K562 (cell line): ENCODE results near the gene PDRG1. TPM values are rescaled to one million over a fixed set of nuclear protein-coding genes. Genes with fewer than 3 reads are reported as not detected.

ENCODE experiments used
- ATAC-seq: fragments of 200-7000 bp; cut with Tn5 transposase; 3 replicates; pipeline ENCODE4 v1.9.1; 2020; ENCODE audit warnings: moderate library complexity
- BruUV-seq: library from RNA; stranded (reverse); fragments of 400-500 nt; replicated peaks from 2 replicates; lab custom pipeline; 2021; lab: Mats Ljungman, UMichigan
- CTCF ChIA-PET: fragments of 300-600 bp; formaldehyde crosslinking; extraction: SDS; loops from one replicate; lab custom pipeline; 2021; ENCODE audit warnings: low intra/inter-chr PET ratio; lab: Yijun Ruan, JAX
- POLR2A ChIA-PET: fragments of 300-600, 350-650 bp; sonication (Branson Sonifier 250); formaldehyde crosslinking; extraction: SDS; loops from one replicate; lab custom pipeline; 2021; ENCODE audit warnings: antibody characterized with exemption, inconsistent platforms; lab: Yijun Ruan, JAX
- DNase-seq, 4 experiments: peaks; one replicate each; pipeline versions ENCODE4 v3.0.0 to v3.0.0-alpha.2; 2011 to 2018; ENCODE audit warnings: low spot score in 3 of 4, mixed read lengths in 3 of 4; ENCODE audit errors: extremely low read depth in 1 of 4
- FAIRE-seq: peaks from 2 replicates; lab custom pipeline; 2011; peaks lifted over from hg19 to GRCh38; lab: Jason Lieb, UNC
- H2AFZ ChIP-seq: 2 replicates; pipeline ENCODE4 v1.6.0; 2011; ENCODE audit warnings: low read depth, low read length, control low read depth, inconsistent platforms
- H3K27ac ChIP-seq: fragments of 200-600 bp; 3 replicates; pipeline ENCODE4 v1.8.0; 2011; ENCODE audit warnings: low read depth, mild to moderate bottlenecking, control low read depth, inconsistent platforms, low read length, moderate library complexity, mixed read lengths; ENCODE audit errors: extremely low read depth
- H3K27me3 ChIP-seq, 2 experiments: fragments of 300-600 bp in 1 of 2; 2 replicates in 1 of 2; 3 replicates in 1 of 2; pipeline versions ENCODE4 v1.6.0 to v1.8.0; 2011; ENCODE audit warnings: inconsistent platforms in 2 of 2, low read length in 2 of 2, mild to moderate bottlenecking in 1 of 2, mixed read lengths in 1 of 2, moderate library complexity in 1 of 2; ENCODE audit not compliant: control insufficient read depth in 2 of 2, insufficient read depth in 2 of 2
- H3K36me3 ChIP-seq: fragments of 300-600 bp; 3 replicates; pipeline ENCODE4 v1.8.0; 2011; ENCODE audit warnings: mild to moderate bottlenecking, low read length, inconsistent platforms; ENCODE audit not compliant: control insufficient read depth, insufficient read depth
- H3K4me1 ChIP-seq, 2 experiments: fragments of 200-600 bp in 1 of 2; replicated peaks in 1 of 2; 2 replicates in 1 of 2; 3 replicates in 1 of 2; pipeline versions ENCODE4 v1.5.1 to v1.8.0; 2011; ENCODE audit warnings: inconsistent platforms in 2 of 2, low read length in 2 of 2, mild to moderate bottlenecking in 1 of 2, mixed read lengths in 1 of 2, moderate library complexity in 1 of 2; ENCODE audit not compliant: control insufficient read depth in 2 of 2, insufficient read depth in 2 of 2
- H3K4me2 ChIP-seq: 2 replicates; pipeline ENCODE4 v1.6.1; 2011; ENCODE audit warnings: low read length, control low read depth, inconsistent platforms, mixed read lengths; ENCODE audit not compliant: insufficient read depth
- H3K4me3 ChIP-seq: fragments of 200-600 bp; sonication (generic), shearing (Covaris generic); 2 replicates; pipeline ENCODE4 v1.5.1; 2016; ENCODE audit warnings: control low read depth, inconsistent platforms
- H3K79me2 ChIP-seq: fragments of 200-600 bp; 3 replicates; pipeline ENCODE4 v1.8.0; 2011; ENCODE audit warnings: low read length, inconsistent platforms; ENCODE audit not compliant: control insufficient read depth, insufficient read depth
- H3K9ac ChIP-seq, 2 experiments: 2 replicates each; pipeline versions ENCODE4 v1.6.0 to v1.6.1; 2011; ENCODE audit warnings: low read depth in 2 of 2, low read length in 2 of 2, control low read depth in 1 of 2, inconsistent platforms in 1 of 2, mild to moderate bottlenecking in 1 of 2, mixed read lengths in 1 of 2; ENCODE audit not compliant: insufficient read depth in 1 of 2
- H3K9me1 ChIP-seq: one replicate; pipeline ENCODE4 v1.6.0; 2011; ENCODE audit warnings: inconsistent platforms, mild to moderate bottlenecking, low read length, moderate library complexity; ENCODE audit not compliant: control insufficient read depth, insufficient read depth
- H3K9me3 ChIP-seq: replicated peaks from 2 replicates; pipeline ENCODE4 v1.5.1; 2011; ENCODE audit warnings: low read depth, low read length, inconsistent platforms; ENCODE audit not compliant: control insufficient read depth, insufficient read depth
- H4K20me1 ChIP-seq: replicated peaks from 2 replicates; pipeline ENCODE4 v1.6.1; 2011; ENCODE audit warnings: low read length, inconsistent platforms, mixed read lengths; ENCODE audit not compliant: control insufficient read depth, insufficient read depth
- POU5F1 ChIP-seq: fragments of 150-350 bp; IDR thresholded peaks from 2 replicates; pipeline ENCODE4 v1.6.1; 2014; ENCODE audit warnings: borderline replicate concordance, low read length, low read depth, mild to moderate bottlenecking; ENCODE audit not compliant: partially characterized antibody
- SMC3 ChIP-seq: conservative IDR thresholded peaks from 2 replicates; pipeline ENCODE4 v1.6.1; 2011; ENCODE audit warnings: low read depth, low read length, improper control_type of control experiment; ENCODE audit not compliant: insufficient read depth
- ZMIZ1 ChIP-seq, 2 experiments: fragments of 150-350 bp in 1 of 2; IDR thresholded peaks; 2 replicates each; pipeline ENCODE4 v1.6.1; 2012 to 2016; ENCODE audit warnings: low read depth in 2 of 2, low read length in 2 of 2, mild to moderate bottlenecking in 1 of 2, moderate library complexity in 1 of 2
- WGBS: fragments of 100-300 bp; shearing (Covaris generic); methylation state at CpG from one replicate; pipeline ENCODE4 v1.1.6; 2016; ENCODE audit warnings: low coverage, mixed read lengths; ENCODE audit not compliant: insufficient coverage; ENCODE audit errors: missing lambda C conversion rate; 5-methylcytosine and 5-hydroxymethylcytosine counted together
- in situ Hi-C: fragments of 300-500 bp; cut with MboI; formaldehyde crosslinking; loops from 4 replicates; pipeline ENCODE4 v1.15.0; 2018; ENCODE audit warnings: inconsistent platforms, mixed read lengths
- intact Hi-C: fragments of 100-400 bp; cut with micrococcal nuclease; formaldehyde crosslinking; loops from 2 replicates; pipeline ENCODE4 v1.14.2; 2022
- polyA plus RNA-seq, 8 experiments: library from polyadenylated mRNA; depleted of rRNA in 4 of 8; stranded (reverse) in 5 of 8; unstranded in 3 of 8; fragments of >200 nt; fragmentation: Nextera tagmentation in 2 of 8; fragmentation: Illumina TruSeq in 1 of 8; extraction: Ambion mirVana in 2 of 8; extraction: Trizol in 1 of 8; gene quantifications; 2 replicates each; pipeline versions ENCODE4 v1.2.1 to v1.2.3, GENCODE V29; 2011 to 2014; ENCODE audit warnings: inconsistent platforms in 1 of 8, missing spikeins in 1 of 8
- total RNA-seq, 7 experiments: library from RNA; depleted of rRNA in 6 of 7; stranded (reverse); fragments of >200 nt in 6 of 7; fragmentation: Illumina TruSeq in 2 of 7; extraction: Trizol in 2 of 7; gene quantifications; 2 replicates each; pipeline versions ENCODE4 v1.2.1 to v1.2.3, GENCODE V29; 2011 to 2021; ENCODE audit warnings: low replicate concordance in 1 of 7

The PDRG1 gene
- total and polyA plus RNA-seq, 9 of the 15 experiments (the other 6 are each of a cell fraction or from before 2014, with no cell fraction given): 12.6 to 58.6 (median 26.1) TPM

GRCh38 chr20:31943052-31943471 is 8.8 kb downstream of the PDRG1 start (continued):
- TF ChIP-seq ZMIZ1 (IDR thresholded peaks at IDR 0.05; ENCODE audit: low read depth in 2 of 2, low read length in 2 of 2) (no peak), SMC3 (no peak)

DNA sequence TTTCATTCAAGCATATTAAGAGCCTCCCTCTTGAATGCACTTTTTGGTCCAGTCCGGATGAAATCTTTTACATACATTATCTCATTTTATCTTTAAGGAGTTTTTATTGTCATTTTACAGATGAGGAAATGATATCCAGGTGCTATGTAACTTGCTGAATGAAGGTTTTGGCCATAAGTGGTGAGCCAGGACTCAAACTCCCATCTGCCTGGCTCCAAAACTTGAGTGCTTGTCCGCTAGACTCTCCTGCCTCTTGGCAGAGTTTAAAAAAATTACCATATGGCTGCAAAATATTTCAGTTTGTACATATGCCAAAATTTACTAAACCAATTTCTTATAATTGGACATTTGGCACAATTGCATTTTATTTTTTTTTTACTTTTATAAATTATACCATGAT is 12.2 kb downstream of the PDRG1 start:
- H4K20me1 ChIP-seq: peaks cover 16% of the 10 kb centered on the region; the same call in 1 of the 2 replicates
- H3K4me2 ChIP-seq: no peak overlapping the region
- H3K36me3 ChIP-seq: peaks cover 8% of the 10 kb centered on the region; the same call in 2 of the 3 replicates
- DNase-seq (no peak), FAIRE-seq (no peak), ATAC-seq (no peak)
- H3K27me3 ChIP-seq: peaks cover 0 to 10% of the 10 kb centered on the region in 2 experiments; a peak in 2 of 5 replicates
- BruUV-seq: no TSS peak
- H3K27ac ChIP-seq: no peak overlapping the region
- H3K9ac ChIP-seq: no peak overlapping the region
- H2AFZ ChIP-seq: no peak overlapping the region
- intact Hi-C loops (no loop called here), in situ Hi-C loops (no loop called here)
- no peak overlapping the region for H3K4me3 ChIP-seq
- POLR2A ChIA-PET: no interaction called here
- no peaks in the 10 kb centered on the region for H3K9me3 ChIP-seq
- no peak for TF ChIP-seq POU5F1
- H3K4me1 ChIP-seq: peaks cover 0 to under 1% of the 10 kb centered on the region in 2 experiments; a peak in 1 of 5 replicates
- CTCF ChIA-PET: no interaction called here
- H3K9me1 ChIP-seq: no peaks in the 10 kb centered on the region
- 29% methylated on average over 2 of the region's 2 CpGs for WGBS
- no peaks in the 10 kb centered on the region for H3K79me2 ChIP-seq
